Glomerular visceral epithelial cell (primary cell): Measurements from ENCODE around the gene ANKLE1.

ENCODE experiments used
- DNase-seq: peaks from one replicate; pipeline ENCODE4 v3.0.0-alpha.2; 2016; ENCODE audit errors: extremely low spot score

Gene ANKLE1, protein sequence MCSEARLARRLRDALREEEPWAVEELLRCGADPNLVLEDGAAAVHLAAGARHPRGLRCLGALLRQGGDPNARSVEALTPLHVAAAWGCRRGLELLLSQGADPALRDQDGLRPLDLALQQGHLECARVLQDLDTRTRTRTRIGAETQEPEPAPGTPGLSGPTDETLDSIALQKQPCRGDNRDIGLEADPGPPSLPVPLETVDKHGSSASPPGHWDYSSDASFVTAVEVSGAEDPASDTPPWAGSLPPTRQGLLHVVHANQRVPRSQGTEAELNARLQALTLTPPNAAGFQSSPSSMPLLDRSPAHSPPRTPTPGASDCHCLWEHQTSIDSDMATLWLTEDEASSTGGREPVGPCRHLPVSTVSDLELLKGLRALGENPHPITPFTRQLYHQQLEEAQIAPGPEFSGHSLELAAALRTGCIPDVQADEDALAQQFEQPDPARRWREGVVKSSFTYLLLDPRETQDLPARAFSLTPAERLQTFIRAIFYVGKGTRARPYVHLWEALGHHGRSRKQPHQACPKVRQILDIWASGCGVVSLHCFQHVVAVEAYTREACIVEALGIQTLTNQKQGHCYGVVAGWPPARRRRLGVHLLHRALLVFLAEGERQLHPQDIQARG

DNA sequence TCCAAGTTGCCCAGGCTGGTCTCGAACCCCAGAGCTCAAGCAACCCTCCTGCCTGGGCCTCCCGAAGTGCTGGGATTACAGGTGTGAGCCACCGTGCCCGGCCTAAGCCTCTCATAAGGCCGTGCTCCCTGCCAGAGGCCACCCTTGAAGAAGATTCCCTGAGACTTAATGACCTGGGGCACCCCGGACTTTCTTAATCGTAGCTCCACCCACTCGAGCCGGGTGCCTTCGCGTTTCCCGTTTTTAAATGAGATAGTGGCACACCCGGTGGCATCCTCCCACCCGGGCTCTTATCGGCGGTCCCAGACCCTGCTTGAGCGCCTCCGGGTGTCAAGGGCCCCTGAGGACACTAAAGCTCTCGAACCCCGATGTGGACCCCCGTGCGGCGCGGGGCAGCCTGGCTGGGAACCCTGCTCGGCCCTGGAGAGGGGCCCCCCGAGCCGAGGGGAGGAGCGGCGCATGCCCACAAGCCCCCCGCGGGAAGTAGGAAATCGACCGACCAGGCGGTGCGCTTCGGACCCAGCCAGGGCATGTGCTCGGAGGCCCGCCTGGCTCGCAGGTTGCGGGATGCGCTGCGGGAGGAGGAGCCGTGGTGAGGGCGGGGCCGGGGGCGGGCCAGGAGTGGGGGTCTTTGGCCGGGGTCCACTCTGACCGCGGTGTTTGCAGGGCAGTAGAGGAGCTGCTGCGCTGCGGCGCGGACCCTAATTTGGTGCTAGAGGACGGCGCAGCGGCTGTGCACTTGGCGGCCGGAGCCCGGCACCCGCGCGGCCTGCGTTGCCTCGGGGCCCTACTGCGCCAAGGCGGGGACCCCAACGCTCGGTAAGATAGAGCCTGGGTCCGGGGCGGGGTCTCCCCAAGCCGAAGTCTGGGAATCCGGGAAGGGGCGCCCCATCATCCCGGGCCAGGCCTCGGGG is at the start of gene ANKLE1:
ANKLE1 (plus strand) TSS at position 511 of the 914 bp plus-strand sequence; CDS start at position 531, 20 bp downstream.
- no peak for DNase-seq

GRCh38 chr19:17232258-17232657 is 49.4 kb upstream of the ANKLE1 start:
- DNase-seq, result no peak

DNA sequence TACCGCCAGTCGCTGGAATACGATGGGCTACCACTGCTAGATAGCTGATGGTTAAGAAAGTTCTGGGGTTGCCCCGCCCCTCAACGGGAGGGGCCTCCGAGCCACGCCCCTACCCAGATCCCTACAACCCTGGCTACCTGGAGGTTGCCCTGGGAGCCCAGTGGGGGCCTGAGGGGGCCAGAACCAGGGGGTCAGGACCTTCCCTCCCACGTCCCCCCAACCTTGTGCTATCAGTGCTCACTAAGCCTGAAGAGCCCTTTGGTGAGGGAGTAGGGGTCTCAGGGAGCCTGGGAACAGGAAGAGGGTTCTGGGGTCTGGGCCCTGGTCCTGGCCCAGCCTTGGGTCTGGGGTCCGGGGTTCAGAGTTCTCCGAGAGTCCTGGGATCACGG is 46.8 kb upstream of the ANKLE1 start:
- peak; percentile 46 for DNase-seq

GRCh38 chr19:17235300-17235970 is 46.3 kb upstream of the ANKLE1 start:
- peak; percentile 64 for DNase-seq

DNA sequence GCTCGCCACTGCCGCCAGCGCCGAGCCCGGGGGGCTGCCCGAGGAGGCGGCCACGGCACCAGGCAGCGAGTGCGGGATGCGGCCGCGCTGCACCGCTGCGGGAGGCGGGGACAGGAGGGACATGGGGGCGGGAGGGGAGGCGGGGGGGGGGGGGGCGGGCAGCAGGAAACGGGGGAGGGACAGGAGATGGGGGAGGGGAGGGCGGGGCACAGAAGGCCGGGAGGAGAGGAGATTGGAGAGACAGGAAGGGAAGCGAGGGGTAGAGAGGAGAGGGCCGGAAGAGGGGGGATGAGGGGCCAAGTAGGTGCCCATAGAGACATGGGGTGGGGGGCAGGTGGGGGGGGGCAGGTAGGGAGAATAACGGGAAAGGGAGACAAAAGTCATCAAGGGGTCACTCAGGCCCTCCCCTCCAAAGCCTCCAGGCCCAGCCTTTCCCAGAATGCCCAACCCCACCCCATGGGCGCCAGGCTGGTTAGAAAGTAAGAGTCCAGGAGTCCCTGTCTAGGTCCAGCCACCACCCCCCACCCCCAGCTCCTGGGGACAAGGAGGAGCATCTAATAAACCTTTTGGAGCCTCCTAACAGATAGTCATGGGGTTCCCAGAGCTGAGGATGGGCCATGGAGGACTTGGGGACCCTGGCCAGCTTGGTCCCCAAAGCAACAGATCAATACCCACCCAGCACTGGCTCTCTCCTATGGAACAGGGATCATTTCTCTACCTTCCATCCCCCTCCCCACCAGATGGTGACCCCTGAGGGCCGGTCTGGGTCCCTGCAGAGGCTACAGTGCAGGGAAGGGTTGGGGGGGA is 45.5 kb upstream of the ANKLE1 start:
- DNase-seq, result peak; percentile 60

DNA sequence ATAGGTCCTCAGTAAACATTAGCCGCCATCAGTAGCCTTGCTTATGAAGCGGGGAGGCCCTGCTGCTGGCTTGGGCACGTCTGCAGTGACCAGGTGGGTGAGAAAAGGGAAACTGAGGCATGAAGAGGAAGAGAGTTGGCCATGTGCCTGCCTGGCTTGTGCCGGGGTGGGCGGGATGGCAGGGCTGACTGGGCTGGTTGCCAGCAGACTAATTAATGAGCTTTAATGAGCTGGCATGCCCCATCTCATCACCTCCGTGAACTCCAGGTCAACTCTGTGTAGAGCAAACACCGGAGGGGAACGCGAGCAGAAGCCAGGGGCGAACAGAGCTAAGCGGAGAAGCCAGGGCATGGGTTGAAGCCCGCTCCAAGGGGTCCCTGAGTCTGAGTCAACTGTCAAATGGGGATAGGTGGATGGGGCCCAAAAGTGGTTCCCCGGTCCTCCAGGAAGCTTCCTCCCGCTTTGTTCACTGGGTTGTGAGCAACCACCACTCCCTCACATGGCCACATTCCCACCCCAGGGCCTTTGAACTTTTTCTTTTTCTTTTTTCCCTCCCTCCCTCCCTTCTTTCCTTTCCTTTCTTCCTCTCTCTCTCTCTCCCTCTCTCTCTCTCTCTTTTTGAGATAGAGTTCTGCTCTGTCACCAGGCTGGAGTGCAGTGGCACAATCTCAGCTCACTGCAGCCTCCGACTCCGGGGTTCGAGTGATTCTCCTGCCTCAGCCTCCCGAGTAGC is 44.7 kb upstream of the ANKLE1 start:
- DNase-seq, result no peak

DNA sequence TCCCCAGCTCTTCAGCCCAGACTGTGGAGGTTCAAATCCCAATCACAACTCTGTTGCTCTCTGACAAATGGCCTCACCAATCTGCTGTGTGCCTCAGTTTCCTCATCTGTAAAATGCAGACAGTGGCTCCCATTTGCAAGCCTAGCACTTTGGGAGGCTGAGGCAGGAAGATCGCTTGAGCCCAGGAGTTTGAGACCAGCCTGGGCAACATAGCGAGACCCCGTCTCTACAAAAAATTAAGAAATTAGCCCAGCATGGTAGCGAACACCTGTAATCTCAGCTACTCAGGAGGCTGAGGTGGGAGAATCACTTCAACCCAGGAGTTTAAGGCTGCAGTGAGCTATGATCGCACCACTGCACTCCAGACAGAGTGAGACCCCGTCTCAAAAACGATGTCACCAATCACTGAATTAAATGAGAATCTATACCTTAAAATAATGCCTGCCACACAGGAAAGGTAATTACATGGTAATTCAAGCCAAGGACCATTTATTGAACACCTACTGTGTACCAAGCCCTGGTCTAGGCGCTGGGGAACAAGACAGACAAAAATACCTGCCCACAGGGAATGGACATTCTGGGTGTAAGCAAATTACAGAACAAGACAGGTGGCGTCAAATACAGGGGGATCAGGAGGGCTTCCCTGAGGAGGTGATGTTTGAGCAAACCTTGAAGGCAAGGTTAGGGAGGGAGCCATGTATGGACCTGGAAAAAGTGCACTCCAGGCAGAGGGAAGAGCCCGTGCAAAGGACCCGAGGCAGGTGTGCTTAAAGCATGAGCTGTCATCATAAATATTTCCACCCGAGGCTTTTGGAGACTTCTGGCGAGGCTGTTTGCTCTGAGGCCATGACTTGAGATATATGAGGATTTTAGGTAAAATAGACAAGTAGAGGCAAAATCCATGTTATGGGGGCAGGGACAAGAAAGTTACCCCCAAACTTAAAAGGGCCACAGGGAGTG is 43.7 kb upstream of the ANKLE1 start:
- no peak for DNase-seq

DNA sequence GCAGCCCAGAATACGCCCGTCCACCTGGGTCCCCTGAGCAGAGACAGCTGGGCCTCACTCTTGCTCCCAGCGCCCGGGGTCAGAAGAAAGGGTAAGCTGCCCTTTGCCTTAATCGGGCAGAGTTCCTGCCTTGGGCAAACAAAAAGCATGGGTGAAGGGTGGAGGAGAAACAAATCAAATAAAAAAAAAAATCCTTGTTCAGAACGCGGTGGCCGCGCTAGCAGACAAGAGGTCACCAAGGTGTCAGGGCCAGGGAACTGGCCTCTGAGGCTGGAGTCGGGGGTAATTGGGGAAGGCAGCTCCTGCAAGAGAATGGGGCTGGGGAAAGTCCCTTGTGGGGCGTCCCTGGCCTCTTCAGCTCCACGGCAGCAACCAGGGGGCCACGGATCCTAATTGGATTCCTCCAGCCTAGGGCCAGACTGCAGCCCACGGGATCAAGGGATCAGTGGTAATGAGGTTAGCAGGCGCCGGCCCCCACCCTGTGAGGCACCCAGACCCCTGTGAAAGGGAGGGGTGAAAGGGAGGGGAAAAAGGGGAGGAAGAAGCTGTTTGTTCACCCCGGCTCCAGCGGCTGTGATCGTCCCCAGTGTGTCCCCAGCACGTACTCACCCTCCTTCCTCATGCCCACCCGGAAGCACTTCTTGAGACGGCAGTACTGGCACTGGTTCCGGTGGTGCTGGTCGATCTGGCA is 41.5 kb upstream of the ANKLE1 start:
- no peak for DNase-seq

- DNase-seq, result no peak
Measured at GRCh38 chr19:17240826-17241399, 40.8 kb upstream of the ANKLE1 start.

- no peak for DNase-seq
Measured at GRCh38 chr19:17242431-17243208, 39.1 kb upstream of the ANKLE1 start.

DNA sequence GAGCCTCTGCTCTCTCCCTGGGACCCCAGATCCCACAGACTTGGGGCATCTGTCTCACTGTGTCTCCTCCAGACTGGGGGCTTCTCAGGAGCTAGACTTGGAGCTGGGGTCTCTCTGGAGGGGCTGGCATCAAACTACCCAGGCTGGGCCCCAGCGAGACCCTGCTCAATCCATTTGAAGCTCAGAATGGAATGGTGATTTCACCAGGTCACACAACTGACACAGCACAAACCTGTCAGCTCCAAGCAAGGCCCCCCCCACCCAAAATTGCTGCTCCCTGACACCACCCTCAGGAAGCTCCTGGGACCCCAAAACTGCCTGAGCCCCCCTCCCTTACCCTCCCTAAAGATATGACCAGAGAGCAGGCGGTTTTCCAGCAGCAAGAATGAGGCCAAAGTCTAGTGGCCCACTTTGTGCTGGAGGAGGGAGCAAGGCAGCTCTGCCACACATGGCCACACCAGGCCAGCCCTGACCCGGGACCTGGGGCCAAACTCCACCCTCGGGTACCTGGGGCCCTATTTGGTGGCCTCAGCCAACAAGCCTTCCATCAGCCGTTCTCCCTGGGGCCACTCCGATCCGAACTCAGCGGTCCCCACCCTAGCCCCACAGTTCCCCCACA is 38.4 kb upstream of the ANKLE1 start:
- DNase-seq, result no peak

DNA sequence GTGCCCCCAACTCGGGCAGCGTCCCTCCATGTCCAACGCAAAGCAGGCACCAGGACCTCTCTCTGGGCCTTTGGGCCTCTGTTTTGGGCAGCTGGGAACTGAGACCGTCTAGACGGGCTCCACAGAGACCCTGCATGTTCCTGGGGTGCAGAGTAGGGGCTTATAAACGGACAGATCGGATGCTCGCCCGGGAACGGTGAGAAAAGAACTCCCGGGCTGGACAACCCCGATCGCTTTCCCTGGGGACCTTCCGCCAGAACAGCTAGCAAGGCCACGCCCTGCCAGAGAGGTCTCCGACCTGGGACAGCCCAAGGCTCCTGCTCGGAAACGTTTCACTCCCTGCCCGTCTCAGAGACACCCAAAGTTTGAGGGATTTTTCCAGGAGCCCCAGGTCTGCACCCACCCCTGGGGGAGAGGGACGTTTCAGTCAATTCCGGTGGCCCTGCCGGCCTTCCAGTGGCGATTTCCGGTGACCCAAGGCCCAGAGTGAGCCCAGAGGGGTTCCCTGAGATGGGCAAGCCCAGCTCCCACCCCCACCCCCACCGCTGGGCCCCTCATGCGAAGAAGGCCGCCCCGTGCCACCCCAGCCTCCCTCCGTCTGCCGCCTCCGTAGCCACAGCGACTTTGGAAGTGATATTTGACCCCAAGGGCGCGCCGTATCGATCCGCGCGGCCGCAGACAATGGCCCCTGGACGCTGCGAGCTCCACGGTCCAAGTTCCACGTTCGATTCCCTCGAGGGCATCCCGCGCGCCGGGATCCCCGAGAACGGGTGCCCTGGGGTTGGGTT is 37.7 kb upstream of the ANKLE1 start:
- peak; percentile 61 for DNase-seq

DNA sequence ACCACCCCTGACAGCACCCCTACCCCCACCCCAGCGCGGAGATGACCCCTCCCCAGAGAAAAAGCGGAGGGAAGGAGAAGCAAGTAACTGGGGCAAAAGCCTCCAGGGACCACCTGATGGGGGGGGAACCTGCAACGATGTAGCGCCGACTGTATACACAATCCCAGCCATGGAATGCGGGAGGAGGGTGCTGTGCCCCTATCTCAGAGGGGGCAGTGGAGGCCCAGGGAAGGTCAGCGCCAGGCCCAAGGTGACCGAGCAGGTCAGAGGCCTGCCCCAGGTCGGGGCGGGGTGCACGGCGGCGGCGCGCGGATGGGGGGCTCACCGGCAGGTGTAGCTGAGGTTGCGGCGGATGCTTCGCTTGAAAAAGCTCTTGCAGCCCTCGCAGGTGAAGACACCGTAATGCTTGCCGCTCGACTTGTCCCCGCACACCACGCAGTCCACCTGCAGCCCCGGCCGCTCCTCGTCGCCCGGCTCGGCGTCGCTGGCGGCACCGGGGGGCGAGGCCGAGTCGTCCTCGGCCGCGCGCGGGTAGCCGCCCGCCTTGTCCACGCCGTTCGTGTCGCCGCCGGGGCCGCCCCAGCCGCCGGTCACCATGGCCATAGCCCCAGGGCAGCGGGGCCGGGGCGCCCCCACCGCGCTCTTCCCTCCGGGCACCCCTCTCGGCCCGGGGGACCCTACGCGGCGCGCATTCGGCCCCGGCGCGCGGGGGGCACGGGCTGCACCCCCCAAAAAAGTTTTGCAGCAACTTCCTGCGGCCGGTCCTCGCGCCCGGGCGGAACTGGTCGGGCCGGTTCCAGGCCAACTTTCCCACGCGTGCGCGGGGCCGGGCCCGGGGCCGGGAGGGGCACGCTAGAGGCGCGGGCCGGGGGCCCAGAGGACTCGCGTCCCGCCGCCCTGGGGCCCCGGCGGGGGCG is 36.8 kb upstream of the ANKLE1 start:
- no peak for DNase-seq

- DNase-seq, result no peak
Measured at GRCh38 chr19:17245535-17245984, 36.1 kb upstream of the ANKLE1 start, which contains the start of gene NR2F6. NR2F6 (minus strand) TSS chr19:17245919; CDS start chr19:17245220, 699 bp downstream.
